Stomach (tissue), 9 donors: ENCODE measurements around the gene ALG2. TPM values are rescaled to one million over a fixed set of nuclear protein-coding genes. Genes with fewer than 3 reads are reported as not detected.

ENCODE experiments used
- DNase-seq, 2 donors: peaks; one replicate each; pipeline versions ENCODE4 v3.0.0 to v3.0.0-alpha.2; 2013 to 2019
- H3K27ac ChIP-seq, 5 donors: fragments of 200-600 bp in 4 of 5; sonication (generic) in 4 of 5; one replicate each; pipeline ENCODE4 v1.5.1; 2013 to 2019; ENCODE audit warnings: mild to moderate bottlenecking in 1 of 5, moderate library complexity in 1 of 5
- H3K27me3 ChIP-seq, 3 donors: fragments of 200-600 bp; sonication (generic); one replicate each; pipeline ENCODE4 v1.5.1; 2017 to 2019; ENCODE audit warnings: mixed run types in 1 of 3
- H3K36me3 ChIP-seq, 4 donors: fragments of 200-600 bp; sonication (generic); 1 replicate in 3 of 4; 2 replicates in 1 of 4; pipeline ENCODE4 v1.5.1; 2016 to 2019
- H3K4me1 ChIP-seq, 4 donors: fragments of 200-600 bp; sonication (generic); one replicate each; pipeline ENCODE4 v1.5.1; 2016 to 2019
- H3K4me3 ChIP-seq, 4 donors: fragments of 200-600 bp; sonication (generic) in 3 of 4; one replicate each; pipeline ENCODE4 v1.5.1; 2016 to 2019; ENCODE audit warnings: mild to moderate bottlenecking in 1 of 4
- H3K9me3 ChIP-seq, 4 donors: fragments of 200-600 bp; sonication (generic); one replicate each; pipeline ENCODE4 v1.5.1; 2016 to 2019
- EP300 ChIP-seq: sonication (generic); formaldehyde crosslinking; IDR thresholded peaks from one replicate; pipeline ENCODE4 v1.6.1; 2017; ENCODE audit warnings: antibody characterized with exemption
- POLR2A ChIP-seq, 4 donors: fragments of 450-650 bp; IDR thresholded peaks; one replicate each; pipeline ENCODE4 v1.6.1; 2016; ENCODE audit warnings: antibody characterized with exemption in 4 of 4, control low read depth in 2 of 4, mild to moderate bottlenecking in 1 of 4, moderate library complexity in 1 of 4
- POLR2AphosphoS5 ChIP-seq, 3 donors: sonication (generic); formaldehyde crosslinking; IDR thresholded peaks; one replicate each; pipeline ENCODE4 v1.6.1; 2016; ENCODE audit warnings: antibody characterized with exemption in 3 of 3
- WGBS, 5 donors: extraction: QIAGEN DNeasy Blood & Tissue Kit in 3 of 5; methylation state at CpG; one replicate each; pipeline versions ENCODE4 v1.1.5 to v1.1.7; 2013 to 2018; 5-methylcytosine and 5-hydroxymethylcytosine counted together
- intact Hi-C: fragments of 100-400 bp; cut with DNase I; formaldehyde crosslinking; loops from one replicate; pipeline ENCODE4 v1.15.1; 2023; ENCODE audit warnings: low total_unique reads
- polyA plus RNA-seq, 3 donors: library from polyadenylated mRNA; stranded (reverse); fragments of 200-250 nt; gene quantifications; one replicate each; pipeline ENCODE4 v1.2.3, GENCODE V29; 2013
- total RNA-seq, 5 donors: library from RNA; depleted of rRNA; stranded (reverse); fragments of >200 nt; gene quantifications; one replicate each; pipeline versions ENCODE4 v1.1.0 to v1.2.3, GENCODE V29; 2014 to 2016
- TF ChIP-seq, protein P1 (sequence below), 7 experiments: fragments of 450-650 bp in 4 of 7; fragments of 200-600 bp in 3 of 7; sonication (generic) in 3 of 7; IDR thresholded peaks; one replicate each; pipeline ENCODE4 v1.5.1; 2016 to 2019; ENCODE audit warnings: antibody characterized with exemption in 7 of 7, control low read depth in 2 of 7, mild to moderate bottlenecking in 1 of 7
- donor health status: healthy with polysubstance abuse.
- donor health status: Bipolar disorder and iron deficiency.
- donor health status: healthy.

The ALG2 gene
- total and polyA plus RNA-seq, 8 donors = 1.8 to 33.9 (median 20.8) TPM

GRCh38 chr9:99183616-99184015 lies 38.1 kb downstream of the ALG2 start:
- DNase-seq = no peak
- peak overlapping the region in 2 of 5 donors; percentile 28 to 57 for H3K27ac ChIP-seq
- WGBS, 5 donors = 73 to 92% (median 84%) methylated on average over 3 of the region's 3 CpGs
- TF ChIP-seq EP300 (no peak), POLR2A (IDR thresholded peaks at IDR 0.05) (no peak), POLR2AphosphoS5 (IDR thresholded peaks at IDR 0.05) (no peak)
- TF ChIP-seq, protein P1, sequence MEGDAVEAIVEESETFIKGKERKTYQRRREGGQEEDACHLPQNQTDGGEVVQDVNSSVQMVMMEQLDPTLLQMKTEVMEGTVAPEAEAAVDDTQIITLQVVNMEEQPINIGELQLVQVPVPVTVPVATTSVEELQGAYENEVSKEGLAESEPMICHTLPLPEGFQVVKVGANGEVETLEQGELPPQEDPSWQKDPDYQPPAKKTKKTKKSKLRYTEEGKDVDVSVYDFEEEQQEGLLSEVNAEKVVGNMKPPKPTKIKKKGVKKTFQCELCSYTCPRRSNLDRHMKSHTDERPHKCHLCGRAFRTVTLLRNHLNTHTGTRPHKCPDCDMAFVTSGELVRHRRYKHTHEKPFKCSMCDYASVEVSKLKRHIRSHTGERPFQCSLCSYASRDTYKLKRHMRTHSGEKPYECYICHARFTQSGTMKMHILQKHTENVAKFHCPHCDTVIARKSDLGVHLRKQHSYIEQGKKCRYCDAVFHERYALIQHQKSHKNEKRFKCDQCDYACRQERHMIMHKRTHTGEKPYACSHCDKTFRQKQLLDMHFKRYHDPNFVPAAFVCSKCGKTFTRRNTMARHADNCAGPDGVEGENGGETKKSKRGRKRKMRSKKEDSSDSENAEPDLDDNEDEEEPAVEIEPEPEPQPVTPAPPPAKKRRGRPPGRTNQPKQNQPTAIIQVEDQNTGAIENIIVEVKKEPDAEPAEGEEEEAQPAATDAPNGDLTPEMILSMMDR (IDR thresholded peaks at IDR 0.05) = no peak
- no peaks in the 10 kb centered on the region for H3K9me3 ChIP-seq
- H3K4me1 ChIP-seq = peaks cover 0 to 15% (median 10%) of the 10 kb centered on the region in 4 donors
- intact Hi-C loops = no loop called here
- H3K27me3 ChIP-seq = peaks cover 0 to 2% (median 0%) of the 10 kb centered on the region in 3 donors
- no peaks in the 10 kb centered on the region for H3K36me3 ChIP-seq
- H3K4me3 ChIP-seq = no peak overlapping the region

DNA sequence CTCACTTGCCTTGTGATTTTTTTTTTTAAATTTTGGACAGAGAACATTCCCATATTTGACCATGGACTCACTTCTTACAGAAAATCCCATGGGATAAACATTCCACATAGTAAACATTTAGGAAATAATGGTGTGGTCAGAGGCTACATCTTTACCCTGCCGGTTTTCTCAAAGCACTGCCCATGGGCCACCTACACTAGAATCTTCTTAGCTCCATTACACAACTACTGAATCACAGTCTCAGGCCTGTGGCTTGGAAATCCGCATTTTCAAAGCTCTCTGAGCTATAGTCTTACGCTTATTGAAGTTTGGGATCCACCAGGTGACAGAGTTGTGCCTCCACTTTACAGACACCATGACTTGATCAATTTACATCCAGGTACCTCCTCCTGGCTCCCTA lies 39.4 kb downstream of the ALG2 start:
- H3K9me3 ChIP-seq = no peaks in the 10 kb centered on the region
- 81 to 92% (median 84%) methylated on average over 3 of the region's 3 CpGs for WGBS, 5 donors
- no peaks in the 10 kb centered on the region for H3K27me3 ChIP-seq
- TF ChIP-seq, protein P1 (IDR thresholded peaks at IDR 0.05) = no peak
- TF ChIP-seq POLR2A (IDR thresholded peaks at IDR 0.05) = no peak
- no peak for TF ChIP-seq POLR2AphosphoS5 (IDR thresholded peaks at IDR 0.05)
- TF ChIP-seq EP300 = no peak
- no peak for DNase-seq
- intact Hi-C loops = no loop called here
- peaks cover 0 to 15% (median 10%) of the 10 kb centered on the region in 4 donors for H3K4me1 ChIP-seq
- no peak overlapping the region for H3K27ac ChIP-seq
- no peaks in the 10 kb centered on the region for H3K36me3 ChIP-seq
- H3K4me3 ChIP-seq = no peak overlapping the region

DNA sequence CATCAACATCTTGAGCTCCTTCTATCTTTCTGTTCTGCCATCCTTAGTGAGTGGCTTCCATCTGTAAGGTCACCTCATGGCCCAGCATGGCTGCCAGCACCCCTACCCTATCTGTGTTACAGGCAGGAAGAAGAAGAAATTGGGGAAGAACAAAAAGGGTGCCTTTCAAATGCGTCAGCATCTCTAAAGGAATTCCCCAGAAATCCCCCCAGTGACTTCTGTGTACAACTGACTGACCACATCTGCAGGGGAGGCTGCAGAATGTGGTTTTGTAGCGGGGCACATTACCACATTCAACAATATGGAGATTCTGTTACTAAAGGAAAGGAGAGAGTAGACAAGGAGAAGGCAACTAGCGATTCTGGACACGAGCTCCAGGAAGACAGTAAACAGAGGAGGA lies 40.1 kb downstream of the ALG2 start:
- peak in 1 of 2 donors; percentile 26 for DNase-seq
- Histone ChIP-seq H3K4me3 (no peak overlapping the region), H3K27me3 (no peaks in the 10 kb centered on the region), H3K4me1 (peaks cover 0 to 15% (median 10%) of the 10 kb centered on the region in 4 donors), H3K9me3 (no peaks in the 10 kb centered on the region), H3K27ac (no peak overlapping the region), H3K36me3 (no peaks in the 10 kb centered on the region)
- TF ChIP-seq EP300 = no peak
- TF ChIP-seq POLR2A (IDR thresholded peaks at IDR 0.05) = no peak
- TF ChIP-seq, protein P1 (IDR thresholded peaks at IDR 0.05) = no peak
- WGBS, 5 donors = 59 to 70% (median 66%) methylated on average over 4 of the region's 4 CpGs
- intact Hi-C loops = no loop called here

GRCh38 chr9:99181206-99181605 lies 40.5 kb downstream of the ALG2 start:
- WGBS, 5 donors = 79 to 90% (median 82%) methylated on average over 2 of the region's 2 CpGs
- no peak for TF ChIP-seq POLR2AphosphoS5 (IDR thresholded peaks at IDR 0.05)
- H3K27me3 ChIP-seq = no peaks in the 10 kb centered on the region
- peaks cover 0 to 15% (median 10%) of the 10 kb centered on the region in 4 donors for H3K4me1 ChIP-seq
- intact Hi-C loops = no loop called here
- no peaks in the 10 kb centered on the region for H3K36me3 ChIP-seq
- H3K4me3 ChIP-seq = no peak overlapping the region
- no peak overlapping the region for H3K27ac ChIP-seq
- DNase-seq = no peak
- H3K9me3 ChIP-seq = no peaks in the 10 kb centered on the region

- DNase-seq = no peak
- TF ChIP-seq, protein P1 (IDR thresholded peaks at IDR 0.05) = no peak
- TF ChIP-seq POLR2AphosphoS5 (IDR thresholded peaks at IDR 0.05) (no peak), POLR2A (IDR thresholded peaks at IDR 0.05) (no peak), EP300 (no peak)
- intact Hi-C loops = no loop called here
- H3K27me3 ChIP-seq = no peaks in the 10 kb centered on the region
- no peaks in the 10 kb centered on the region for H3K36me3 ChIP-seq
- no peak overlapping the region for H3K27ac ChIP-seq
- no peak overlapping the region for H3K4me3 ChIP-seq
- peaks cover 0 to 15% (median 10%) of the 10 kb centered on the region in 4 donors for H3K4me1 ChIP-seq
- 71 to 86% (median 86%) methylated on average over 6 to 9 of the region's 9 CpGs for WGBS, 5 donors
- no peaks in the 10 kb centered on the region for H3K9me3 ChIP-seq
Observed at GRCh38 chr9:99180662-99181061, 41.1 kb downstream of the ALG2 start.
